GM23248 (cell line): Measurements from ENCODE around the gene EREG. TPM values are rescaled to one million over a fixed set of nuclear protein-coding genes. Genes with fewer than 3 reads are reported as not detected.

ENCODE experiments used
- DNase-seq: peaks from one replicate; pipeline ENCODE4 v3.0.0-alpha.2; 2015
- H2AFZ ChIP-seq: fragments of 200-600 bp; sonication (generic); 2 replicates; pipeline ENCODE4 v1.6.1; 2016; ENCODE audit warnings: antibody characterized with exemption
- H3F3A ChIP-seq: fragments of 200-600 bp; sonication (generic); 2 replicates; pipeline ENCODE4 v1.6.1; 2016; ENCODE audit warnings: mild to moderate bottlenecking, antibody characterized with exemption, mixed run types; ENCODE audit not compliant: insufficient read depth
- H3K27ac ChIP-seq: fragments of 200-600 bp; sonication (generic); 2 replicates; pipeline ENCODE4 v1.5.1; 2016; ENCODE audit warnings: mild to moderate bottlenecking
- H3K27me3 ChIP-seq: fragments of 200-600 bp; sonication (generic); replicated peaks from 2 replicates; pipeline ENCODE4 v1.6.1; 2016; ENCODE audit warnings: mild to moderate bottlenecking; ENCODE audit not compliant: insufficient read depth
- H3K36me3 ChIP-seq: fragments of 200-600 bp; sonication (generic); 2 replicates; pipeline ENCODE4 v1.6.1; 2016; ENCODE audit warnings: low read depth, mild to moderate bottlenecking
- H3K4me1 ChIP-seq: fragments of 200-600 bp; sonication (generic); 2 replicates; pipeline ENCODE4 v1.6.1; 2016; ENCODE audit warnings: mild to moderate bottlenecking; ENCODE audit not compliant: insufficient read depth
- H3K4me2 ChIP-seq: fragments of 200-600 bp; sonication (generic); one replicate; pipeline ENCODE4 v1.6.1; 2016; ENCODE audit warnings: mild to moderate bottlenecking; ENCODE audit not compliant: unreplicated experiment
- H3K4me3 ChIP-seq: fragments of 200-600 bp; sonication (generic); 2 replicates; pipeline ENCODE4 v1.5.1; 2016; ENCODE audit warnings: mild to moderate bottlenecking
- H3K79me2 ChIP-seq: fragments of 200-600 bp; sonication (generic); 2 replicates; pipeline ENCODE4 v1.6.1; 2016; ENCODE audit warnings: mild to moderate bottlenecking; ENCODE audit not compliant: insufficient read depth
- H3K9ac ChIP-seq: fragments of 200-600 bp; sonication (generic); 2 replicates; pipeline ENCODE4 v1.6.1; 2016; ENCODE audit warnings: mild to moderate bottlenecking
- H3K9me2 ChIP-seq: fragments of 200-600 bp; sonication (generic); 2 replicates; pipeline ENCODE4 v1.6.1; 2016; ENCODE audit warnings: mixed run types, mild to moderate bottlenecking, moderate library complexity; ENCODE audit not compliant: insufficient read depth
- H3K9me3 ChIP-seq: fragments of 200-600 bp; sonication (generic); one replicate; pipeline ENCODE4 v1.6.1; 2017; ENCODE audit warnings: low read depth
- H4K20me1 ChIP-seq: fragments of 200-600 bp; sonication (generic); 2 replicates; pipeline ENCODE4 v1.6.0; 2016; ENCODE audit not compliant: insufficient read depth
- EZH2 ChIP-seq: fragments of 200-600 bp; sonication (generic); IDR thresholded peaks from 2 replicates; pipeline ENCODE4 v1.6.1; 2018; ENCODE audit warnings: antibody characterized with exemption, mild to moderate bottlenecking; ENCODE audit not compliant: insufficient read depth, poor library complexity, severe bottlenecking
- EZH2phosphoT487 ChIP-seq: fragments of 200-600 bp; sonication (generic); IDR thresholded peaks from 2 replicates; pipeline ENCODE4 v1.6.1; 2018; ENCODE audit warnings: antibody characterized with exemption, moderate library complexity, mild to moderate bottlenecking, low read depth; ENCODE audit not compliant: insufficient read depth
- WGBS, 2 experiments: methylation state at CpG; one replicate each; pipeline ENCODE4 v1.1.6; 2015 to 2017; ENCODE audit warnings: low lambda C conversion rate in 2 of 2, low coverage in 1 of 2; ENCODE audit errors: missing lambda C conversion rate in 2 of 2; 5-methylcytosine and 5-hydroxymethylcytosine counted together
- in situ Hi-C: fragments of 300-500 bp; cut with MboI; formaldehyde crosslinking; loops from 2 replicates; pipeline ENCODE4 v1.15.0; 2020
- polyA plus RNA-seq: library from polyadenylated mRNA; unstranded; fragments of >200 nt; fragmentation: Nextera tagmentation; extraction: Ambion mirVana; gene quantifications from 2 replicates; pipeline ENCODE4 v1.2.1, GENCODE V29; 2016
- total RNA-seq: library from RNA; depleted of rRNA; stranded (reverse); fragments of >200 nt; shearing (Covaris generic); gene quantifications from 2 replicates; pipeline ENCODE4 v1.2.3, GENCODE V29; 2014

Gene EREG
- total and polyA plus RNA-seq, 2 experiments from 2014 or later, result 1.8 to 4.4 TPM

DNA sequence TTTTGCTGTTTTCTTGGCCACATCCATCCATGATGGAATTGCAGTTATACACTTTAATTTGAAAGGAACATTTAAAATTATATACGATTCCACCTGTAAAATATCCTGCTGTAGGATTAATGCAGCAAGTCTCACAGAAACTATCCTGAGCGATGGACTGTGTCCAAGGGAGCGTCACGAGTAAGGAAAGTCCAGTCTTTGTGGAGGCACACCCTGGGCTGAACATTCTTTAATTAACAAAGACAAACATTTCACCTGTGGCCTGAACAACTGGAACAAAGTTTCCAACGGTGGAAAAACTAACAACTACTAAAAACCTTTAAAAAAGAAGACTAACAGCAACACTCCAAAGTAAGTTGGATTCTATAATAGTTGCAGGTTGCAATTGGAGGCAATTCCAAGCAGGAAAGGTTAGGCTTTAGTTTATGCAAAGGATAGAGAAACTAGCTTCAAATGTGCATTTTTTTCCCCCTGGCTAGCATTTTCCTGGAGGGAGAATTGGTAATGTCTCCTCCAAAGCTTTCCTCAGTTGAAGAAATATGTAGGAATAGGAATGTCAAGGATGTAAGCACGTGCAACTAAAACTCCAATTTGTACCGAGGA lies 11.0 kb downstream of the EREG start:
- H4K20me1 ChIP-seq, result no peaks in the 10 kb centered on the region
- H3K9me2 ChIP-seq, result no peaks in the 10 kb centered on the region
- H3K79me2 ChIP-seq, result no peaks in the 10 kb centered on the region
- H3K9ac ChIP-seq, result no peak overlapping the region
- H2AFZ ChIP-seq, result peak overlapping the region; percentile 51
- H3K9me3 ChIP-seq, result no peaks in the 10 kb centered on the region
- H3K36me3 ChIP-seq, result no peaks in the 10 kb centered on the region
- no peak for DNase-seq
- peaks cover 32% of the 10 kb centered on the region for H3F3A ChIP-seq
- no peak overlapping the region for H3K4me2 ChIP-seq
- no peak overlapping the region for H3K27ac ChIP-seq
- in situ Hi-C loops, result no loop called here
- H3K4me1 ChIP-seq, result peaks cover 30% of the 10 kb centered on the region
- TF ChIP-seq EZH2phosphoT487, result no peak
- no peak for TF ChIP-seq EZH2
- no peaks in the 10 kb centered on the region for H3K27me3 ChIP-seq
- WGBS, 2 experiments, result 78 to 81% methylated on average over 7 of the region's 7 CpGs
- H3K4me3 ChIP-seq, result no peak overlapping the region

DNA sequence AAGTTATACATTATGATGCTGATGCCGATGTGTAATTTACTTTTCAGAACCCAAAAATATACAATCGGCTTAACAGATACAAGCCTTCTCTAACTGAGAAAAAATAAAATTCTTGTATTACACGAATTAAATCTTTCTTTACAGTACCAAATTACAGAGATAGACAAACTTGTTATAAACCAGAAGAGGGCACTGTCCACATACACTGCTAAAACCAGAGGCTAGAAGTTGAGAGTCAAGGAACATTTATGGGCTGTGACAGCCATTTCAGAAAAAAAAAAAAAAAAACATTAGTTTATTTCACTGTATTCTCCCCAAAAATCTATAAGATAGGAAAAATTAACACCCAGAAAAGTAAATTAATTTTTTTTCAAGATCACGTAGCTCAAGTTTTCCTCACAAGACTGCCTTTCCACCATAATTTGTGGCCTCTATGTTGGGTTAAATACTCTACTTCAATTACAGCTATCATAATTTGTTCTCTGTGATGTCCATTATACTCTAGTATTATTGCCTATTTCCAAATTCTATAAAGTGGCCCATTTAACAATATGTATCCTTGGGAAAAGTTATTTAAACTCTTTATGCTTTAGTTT lies 12.0 kb downstream of the EREG start:
- in situ Hi-C loops, result no loop called here
- Histone ChIP-seq H4K20me1 (no peaks in the 10 kb centered on the region), H3K4me2 (no peak overlapping the region), H3K4me3 (no peak overlapping the region), H3K36me3 (no peaks in the 10 kb centered on the region), H3K79me2 (no peaks in the 10 kb centered on the region), H3F3A (peaks cover 32% of the 10 kb centered on the region), H3K9me3 (no peaks in the 10 kb centered on the region), H3K27ac (no peak overlapping the region), H3K9ac (no peak overlapping the region), H3K27me3 (no peaks in the 10 kb centered on the region), H2AFZ (peak overlapping the region; percentile 51), H3K4me1 (peaks cover 30% of the 10 kb centered on the region), H3K9me2 (no peaks in the 10 kb centered on the region)
- TF ChIP-seq EZH2phosphoT487, result no peak
- no peak for TF ChIP-seq EZH2
- peak; percentile 82 for DNase-seq
- WGBS, 2 experiments, result 27 to 31% methylated on average over 4 of the region's 4 CpGs

DNA sequence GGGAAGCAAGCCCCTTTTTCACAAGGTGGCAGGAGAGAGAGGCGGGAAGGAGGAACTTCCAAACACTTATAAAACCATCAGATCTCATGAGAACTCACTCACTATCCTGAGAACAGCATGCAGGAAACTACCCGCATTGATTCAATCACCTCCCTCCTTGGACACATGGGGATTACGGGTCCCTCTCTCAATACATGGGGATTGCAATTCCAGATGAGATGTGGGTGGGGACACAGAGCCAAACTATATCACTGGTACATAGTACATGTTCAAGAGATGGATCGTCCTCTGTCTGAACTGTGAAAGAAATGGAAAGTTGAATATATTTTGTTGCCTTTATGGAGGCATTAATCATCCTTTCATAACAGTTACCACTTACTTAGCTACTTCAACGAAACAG lies 12.8 kb downstream of the EREG start:
- Histone ChIP-seq H3K36me3 (no peaks in the 10 kb centered on the region), H2AFZ (no peak overlapping the region), H3K4me2 (no peak overlapping the region), H3K4me1 (peaks cover 30% of the 10 kb centered on the region), H3K9me2 (no peaks in the 10 kb centered on the region), H3K4me3 (no peak overlapping the region), H3K27me3 (no peaks in the 10 kb centered on the region), H3K9me3 (no peaks in the 10 kb centered on the region), H3K9ac (no peak overlapping the region), H3K27ac (no peak overlapping the region), H3K79me2 (no peaks in the 10 kb centered on the region), H3F3A (peaks cover 32% of the 10 kb centered on the region), H4K20me1 (no peaks in the 10 kb centered on the region)
- no peak for DNase-seq
- TF ChIP-seq EZH2 (no peak), EZH2phosphoT487 (no peak)
- WGBS, 2 experiments, result 44 to 53% methylated on average over 4 to 5 of the region's 5 CpGs
- in situ Hi-C loops, result no loop called here

DNA sequence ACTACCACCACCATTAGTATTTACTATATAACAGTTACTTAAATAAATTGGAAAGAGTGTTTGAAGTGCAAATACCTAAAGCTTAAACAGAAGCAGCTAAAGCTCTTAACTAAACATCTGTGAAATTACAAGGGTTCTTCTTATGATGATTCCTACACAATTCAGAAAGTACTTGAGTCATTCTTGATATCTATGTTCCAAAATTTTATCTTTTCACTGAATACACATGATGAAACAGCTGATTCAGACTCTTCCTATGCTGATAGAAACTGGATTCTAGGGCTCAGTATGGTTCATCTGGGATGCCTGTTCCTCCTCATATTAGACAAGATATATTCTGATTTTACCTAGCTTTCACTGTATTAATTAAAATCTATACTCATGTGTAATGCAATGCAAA lies 13.6 kb downstream of the EREG start:
- H3K9me3 ChIP-seq, result no peaks in the 10 kb centered on the region
- H3K36me3 ChIP-seq, result no peaks in the 10 kb centered on the region
- TF ChIP-seq EZH2phosphoT487 (no peak), EZH2 (no peak)
- no peaks in the 10 kb centered on the region for H3K79me2 ChIP-seq
- no peaks in the 10 kb centered on the region for H3K27me3 ChIP-seq
- no peaks in the 10 kb centered on the region for H4K20me1 ChIP-seq
- no peak overlapping the region for H3K4me3 ChIP-seq
- H3K4me1 ChIP-seq, result peaks cover 30% of the 10 kb centered on the region
- no peak overlapping the region for H3K4me2 ChIP-seq
- no peak overlapping the region for H2AFZ ChIP-seq
- H3K27ac ChIP-seq, result no peak overlapping the region
- peaks cover 32% of the 10 kb centered on the region for H3F3A ChIP-seq
- no peak overlapping the region for H3K9ac ChIP-seq
- H3K9me2 ChIP-seq, result no peaks in the 10 kb centered on the region
- in situ Hi-C loops, result no loop called here
- peak; percentile 23 for DNase-seq
